ENCODE measurements around the gene DEDD2. TPM values are rescaled to one million over a fixed set of nuclear protein-coding genes. Genes with fewer than 3 reads are reported as not detected.

DEDD2 gene
- total and polyA plus RNA-seq, 2 donors (not counting 3 experiments of a cell fraction or from before 2014, with no cell fraction given) = 19.5 to 34.8 TPM

DNA sequence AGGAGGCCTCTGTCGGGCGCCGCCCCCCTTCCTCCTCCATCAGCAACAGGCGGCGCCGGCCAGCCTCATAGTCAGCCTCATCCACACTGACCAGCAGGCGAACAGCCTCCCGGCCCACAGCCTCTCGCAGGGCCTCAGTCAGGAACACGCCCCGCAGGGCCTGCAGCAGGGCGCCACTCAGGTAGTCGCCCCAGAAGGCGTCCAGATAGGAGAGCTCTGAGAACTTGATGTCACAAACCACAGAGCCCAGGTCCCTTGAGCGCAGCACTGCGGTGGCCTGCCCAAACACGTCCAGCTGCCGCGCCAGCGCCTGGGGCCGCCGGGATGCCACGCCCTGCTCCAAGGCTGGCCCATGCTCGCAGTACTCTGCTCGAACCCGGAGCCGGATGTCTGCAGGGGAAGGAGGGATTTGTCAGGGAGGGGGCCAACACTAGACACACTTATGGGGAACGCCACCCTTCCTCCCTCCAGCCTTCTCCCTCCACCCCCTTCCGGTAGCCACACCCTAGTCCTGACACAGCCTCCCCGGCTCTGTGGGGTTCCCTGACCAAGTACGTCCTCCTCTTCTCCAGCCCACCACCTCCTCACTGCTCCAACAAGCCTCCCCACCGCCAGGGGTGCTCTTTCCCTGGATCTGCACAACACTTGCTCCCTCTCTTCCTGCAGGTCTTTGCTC, 17.9 kb downstream of the DEDD2 start:
- Histone ChIP-seq H3K36me3 (ENCODE audit: control insufficient read depth in 2 of 2, extremely low read depth in 1 of 2, insufficient read depth in 2 of 2, low read length in 2 of 2) (peaks cover 3 to 47% of the 10 kb centered on the region in 2 experiments), H3K4me2 (ENCODE audit: insufficient read depth, low read length) (no peak overlapping the region), H3K9me1 (replicated peaks; ENCODE audit: control insufficient read depth, extremely low read depth, insufficient read depth, low read length) (no peaks in the 10 kb centered on the region), H3K27me3 (ENCODE audit: control insufficient read depth in 2 of 2, insufficient read depth in 2 of 2, low read length in 2 of 2) (no peaks in the 10 kb centered on the region), H3K9ac (replicated peaks; ENCODE audit: extremely low read depth, insufficient read depth, low read length) (no peak overlapping the region), H3K4me3 (replicated peaks in 1 of 3; ENCODE audit: insufficient read depth in 1 of 3, low read depth in 1 of 3, low read length in 3 of 3) (no peak overlapping the region), H3K27ac (ENCODE audit: insufficient read depth, low read depth, low read length) (no peak overlapping the region), H3K9me3 (replicated peaks; ENCODE audit: control insufficient read depth, insufficient read depth, low read length) (no peaks in the 10 kb centered on the region), H3K79me2 (ENCODE audit: control insufficient read depth, insufficient read depth, low read length) (no peaks in the 10 kb centered on the region), H3K4me1 (ENCODE audit: control insufficient read depth, extremely low read depth, insufficient read depth, low read length) (no peaks in the 10 kb centered on the region), H2AFZ (ENCODE audit: low read depth, low read length) (no peak overlapping the region), H4K20me1 (replicated peaks; ENCODE audit: control insufficient read depth, extremely low read depth, insufficient read depth, low read length) (no peaks in the 10 kb centered on the region)
- dilution Hi-C loops (cut with MboI; ENCODE audit: extremely low pct_ligation_motif_present, low sequenced_read_pairs) = no loop called here
- intact Hi-C loops (cut with micrococcal nuclease) = no loop called here
- FAIRE-seq (no peak), DNase-seq (ENCODE audit: low read depth, low spot score) (no peak)
- BruUV-seq (replicated peaks) = no TSS peak
- POLR2A ChIA-PET = no interaction called here
- TF ChIP-seq GATA2 (IDR thresholded peaks at IDR 0.05; ENCODE audit: insufficient read depth, insufficient read length, low read depth, low read length) (no peak), MYC (IDR thresholded peaks at IDR 0.05; ENCODE audit: low read depth, low read length) (no peak), EZH2 (IDR thresholded peaks at IDR 0.05; ENCODE audit: borderline replicate concordance, low read depth, low read length, severe bottlenecking) (no peak), POLR2AphosphoS5 (IDR thresholded peaks at IDR 0.05; ENCODE audit: insufficient read depth, low read depth, low read length) (no peak)
- CTCF ChIA-PET = no interaction called here

DNA sequence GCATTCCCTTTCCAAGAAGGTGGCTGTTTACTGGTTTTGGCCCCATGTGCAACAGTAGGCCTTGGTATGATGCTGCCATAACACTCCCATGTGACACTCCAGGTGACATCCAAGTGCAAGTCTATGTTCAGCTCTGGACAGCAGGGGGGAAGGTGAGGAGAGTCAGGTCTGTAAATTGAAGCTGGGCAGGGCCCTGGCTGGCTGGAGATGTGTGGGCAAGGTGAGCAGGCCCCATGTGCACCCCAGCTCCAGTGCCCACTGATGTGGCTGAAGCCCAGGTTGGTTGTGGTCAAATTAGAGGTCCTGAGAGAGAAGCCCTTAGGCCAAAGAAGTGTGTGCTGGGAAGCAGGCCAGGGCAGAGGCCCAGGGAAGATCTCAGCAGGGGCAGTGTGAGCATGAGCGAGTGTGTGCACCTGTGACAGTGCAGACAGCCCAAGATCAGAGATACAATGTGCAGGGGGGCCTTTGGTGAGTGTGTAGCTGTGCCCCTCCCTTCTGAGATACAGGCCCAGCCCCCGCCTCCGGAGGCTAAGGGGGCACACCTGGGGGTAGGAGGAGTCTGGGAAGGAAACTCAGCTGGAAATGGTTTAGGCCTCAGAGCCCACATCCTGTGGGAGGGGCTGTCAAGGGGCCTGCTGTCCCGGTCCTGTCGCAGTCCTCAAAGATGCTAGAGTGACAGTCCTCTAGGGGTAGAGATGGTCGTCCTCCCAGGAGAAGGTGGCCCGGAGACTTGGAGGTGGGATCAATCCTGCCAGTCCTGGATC, 18.6 kb downstream of the DEDD2 start:
- H3K27ac ChIP-seq (ENCODE audit: insufficient read depth, low read depth, low read length) = no peak overlapping the region
- DNase-seq (ENCODE audit: low read depth, low spot score) = no peak
- H3K9ac ChIP-seq (replicated peaks; ENCODE audit: extremely low read depth, insufficient read depth, low read length) = no peak overlapping the region
- ChIA-PET CTCF (interaction anchor here (1.7 kb wide), 1 partner anchor 22 kb away, joined by 5 read pairs; no protein-coding TSS in a partner anchor), POLR2A (no interaction called here)
- dilution Hi-C loops (cut with MboI; ENCODE audit: extremely low pct_ligation_motif_present, low sequenced_read_pairs) = no loop called here
- H3K4me3 ChIP-seq (replicated peaks in 1 of 3; ENCODE audit: insufficient read depth in 1 of 3, low read depth in 1 of 3, low read length in 3 of 3) = no peak overlapping the region
- no peaks in the 10 kb centered on the region for H3K79me2 ChIP-seq (ENCODE audit: control insufficient read depth, insufficient read depth, low read length)
- no peak overlapping the region for H3K4me2 ChIP-seq (ENCODE audit: insufficient read depth, low read length)
- FAIRE-seq = no peak
- no peaks in the 10 kb centered on the region for H4K20me1 ChIP-seq (replicated peaks; ENCODE audit: control insufficient read depth, extremely low read depth, insufficient read depth, low read length)
- no peaks in the 10 kb centered on the region for H3K9me3 ChIP-seq (replicated peaks; ENCODE audit: control insufficient read depth, insufficient read depth, low read length)
- H3K4me1 ChIP-seq (ENCODE audit: control insufficient read depth, extremely low read depth, insufficient read depth, low read length) = no peaks in the 10 kb centered on the region
- H3K27me3 ChIP-seq (ENCODE audit: control insufficient read depth in 2 of 2, insufficient read depth in 2 of 2, low read length in 2 of 2) = no peaks in the 10 kb centered on the region
- BruUV-seq (replicated peaks) = TSS peak; percentile 28
- H2AFZ ChIP-seq (ENCODE audit: low read depth, low read length) = no peak overlapping the region
- TF ChIP-seq FOS (IDR thresholded peaks at IDR 0.05; ENCODE audit: borderline replicate concordance, insufficient read depth, low read length) (no peak), EZH2 (IDR thresholded peaks at IDR 0.05; ENCODE audit: borderline replicate concordance, low read depth, low read length, severe bottlenecking) (no peak), JUN (IDR thresholded peaks at IDR 0.05; ENCODE audit: borderline replicate concordance, insufficient read depth, insufficient read length, low read depth) (no peak)
- H3K36me3 ChIP-seq (ENCODE audit: control insufficient read depth in 2 of 2, extremely low read depth in 1 of 2, insufficient read depth in 2 of 2, low read length in 2 of 2) = peaks cover 3 to 43% of the 10 kb centered on the region in 2 experiments
- H3K9me1 ChIP-seq (replicated peaks; ENCODE audit: control insufficient read depth, extremely low read depth, insufficient read depth, low read length) = no peaks in the 10 kb centered on the region
- intact Hi-C loops (cut with micrococcal nuclease) = no loop called here

All from endothelial cell of umbilical vein (primary cell).